HEK293T (cell line): ENCODE data around the gene WDR11.

Experiments
- ARNT ChIP-seq: fragments of 450-650 bp; IDR thresholded peaks from 2 replicates; pipeline ENCODE4 v1.6.1; 2017; ENCODE audit warnings: mild to moderate bottlenecking
- SUZ12 ChIP-seq: fragments of 450-650 bp; IDR thresholded peaks from 2 replicates; pipeline ENCODE4 v1.6.1; 2016; ENCODE audit warnings: mild to moderate bottlenecking
- TARDBP ChIP-seq: fragments of 450-650 bp; IDR thresholded peaks from 2 replicates; pipeline ENCODE4 v1.6.1; 2016

DNA sequence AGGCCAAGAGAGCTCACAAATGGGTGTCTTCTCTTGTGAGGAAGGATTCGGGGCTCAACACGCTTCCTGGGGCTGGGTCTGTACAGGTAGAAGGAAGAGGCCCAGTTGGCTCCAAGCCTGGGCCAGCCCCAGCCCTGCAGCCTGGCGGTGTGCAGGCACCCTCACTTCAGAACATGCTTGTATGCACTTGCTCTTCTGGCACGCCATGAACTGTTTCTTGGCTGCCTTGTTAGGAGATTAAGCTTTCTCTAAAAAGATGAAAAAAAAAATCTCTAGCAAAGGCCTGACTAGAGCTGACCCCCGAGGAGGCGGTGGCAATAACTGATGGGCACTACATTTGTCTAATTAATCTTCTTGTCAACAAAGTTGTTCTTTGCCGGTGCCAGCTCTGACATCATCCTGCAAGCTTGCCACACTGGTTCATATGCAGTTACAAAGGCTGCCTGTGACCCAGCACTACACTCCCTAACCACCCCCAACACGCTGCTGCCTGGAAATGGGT, 94.7 kb downstream of the WDR11 start:
- TF ChIP-seq ARNT (no peak), SUZ12 (no peak), TARDBP (no peak)
